ENCODE measurements around the gene CARD11.

- TF ChIP-seq CTCF (IDR thresholded peaks at IDR 0.05) (no peak), POLR2A (IDR thresholded peaks at IDR 0.05) (no peak)
Observed at GRCh38 chr7:2972835-2973161, 70.9 kb downstream of the CARD11 start.

All from heart left ventricle (tissue), 13 donors.